K562 (cell line): ENCODE data around the gene DPP10. TPM values are rescaled to one million over a fixed set of nuclear protein-coding genes. Genes with fewer than 3 reads are reported as not detected.

Source experiments
- EGR1 ChIP-seq: fragments of 450-650 bp; conservative IDR thresholded peaks from 2 replicates; pipeline ENCODE4 v1.6.1; 2017; ENCODE audit warnings: mild to moderate bottlenecking
- polyA plus RNA-seq, 8 experiments: library from polyadenylated mRNA; depleted of rRNA in 4 of 8; stranded (reverse) in 5 of 8; unstranded in 3 of 8; fragments of >200 nt; fragmentation: Nextera tagmentation in 2 of 8; fragmentation: Illumina TruSeq in 1 of 8; extraction: Ambion mirVana in 2 of 8; extraction: Trizol in 1 of 8; gene quantifications; 2 replicates each; pipeline versions ENCODE4 v1.2.1 to v1.2.3, GENCODE V29; 2011 to 2014; ENCODE audit warnings: inconsistent platforms in 1 of 8, missing spikeins in 1 of 8
- total RNA-seq, 7 experiments: library from RNA; depleted of rRNA in 6 of 7; stranded (reverse); fragments of >200 nt in 6 of 7; fragmentation: Illumina TruSeq in 2 of 7; extraction: Trizol in 2 of 7; gene quantifications; 2 replicates each; pipeline versions ENCODE4 v1.2.1 to v1.2.3, GENCODE V29; 2011 to 2021; ENCODE audit warnings: low replicate concordance in 1 of 7
- TF ChIP-seq, protein P1 (sequence below): fragments of 250-450 bp; sonication (Bioruptor Pico); IDR thresholded peaks from 2 replicates; pipeline ENCODE4 v1.4.0; 2020; ENCODE audit warnings: mild to moderate bottlenecking, moderate library complexity
- TF ChIP-seq, protein P2 (sequence below), 2 experiments: IDR thresholded peaks; 2 replicates each; pipeline ENCODE4 v1.6.1; 2012; ENCODE audit warnings: improper control_type of control experiment in 2 of 2, low read depth in 2 of 2, low read length in 2 of 2, borderline replicate concordance in 1 of 2
- TF ChIP-seq, protein P3 (sequence below): fragments of 250-450 bp; sonication (Bioruptor Pico); IDR thresholded peaks from 2 replicates; pipeline ENCODE4 v1.4.0; 2020; ENCODE audit warnings: mild to moderate bottlenecking

Gene DPP10
- total and polyA plus RNA-seq, 9 of the 15 experiments (the other 6 are each of a cell fraction or from before 2014, with no cell fraction given) = not detected

DNA sequence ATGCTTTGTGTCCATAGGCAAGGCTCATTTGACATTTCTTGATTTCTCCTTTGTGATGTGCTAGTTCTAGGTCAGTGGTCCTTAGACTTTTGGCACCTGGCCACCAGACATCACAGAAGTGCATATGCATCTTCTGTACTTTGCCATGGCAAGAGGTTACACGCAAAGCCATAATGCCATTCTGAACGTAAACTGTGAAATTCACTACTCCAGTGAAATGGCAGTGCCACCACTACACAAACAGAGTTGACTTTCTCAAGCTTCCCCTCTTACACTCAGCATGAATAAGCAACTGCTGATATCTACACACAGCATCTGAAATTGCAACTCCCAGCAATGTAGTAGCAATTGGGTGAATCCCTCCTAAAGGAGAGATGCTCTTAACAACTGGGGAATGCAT, 729.3 kb downstream of the DPP10 start (continued):
- TF ChIP-seq, protein P1, sequence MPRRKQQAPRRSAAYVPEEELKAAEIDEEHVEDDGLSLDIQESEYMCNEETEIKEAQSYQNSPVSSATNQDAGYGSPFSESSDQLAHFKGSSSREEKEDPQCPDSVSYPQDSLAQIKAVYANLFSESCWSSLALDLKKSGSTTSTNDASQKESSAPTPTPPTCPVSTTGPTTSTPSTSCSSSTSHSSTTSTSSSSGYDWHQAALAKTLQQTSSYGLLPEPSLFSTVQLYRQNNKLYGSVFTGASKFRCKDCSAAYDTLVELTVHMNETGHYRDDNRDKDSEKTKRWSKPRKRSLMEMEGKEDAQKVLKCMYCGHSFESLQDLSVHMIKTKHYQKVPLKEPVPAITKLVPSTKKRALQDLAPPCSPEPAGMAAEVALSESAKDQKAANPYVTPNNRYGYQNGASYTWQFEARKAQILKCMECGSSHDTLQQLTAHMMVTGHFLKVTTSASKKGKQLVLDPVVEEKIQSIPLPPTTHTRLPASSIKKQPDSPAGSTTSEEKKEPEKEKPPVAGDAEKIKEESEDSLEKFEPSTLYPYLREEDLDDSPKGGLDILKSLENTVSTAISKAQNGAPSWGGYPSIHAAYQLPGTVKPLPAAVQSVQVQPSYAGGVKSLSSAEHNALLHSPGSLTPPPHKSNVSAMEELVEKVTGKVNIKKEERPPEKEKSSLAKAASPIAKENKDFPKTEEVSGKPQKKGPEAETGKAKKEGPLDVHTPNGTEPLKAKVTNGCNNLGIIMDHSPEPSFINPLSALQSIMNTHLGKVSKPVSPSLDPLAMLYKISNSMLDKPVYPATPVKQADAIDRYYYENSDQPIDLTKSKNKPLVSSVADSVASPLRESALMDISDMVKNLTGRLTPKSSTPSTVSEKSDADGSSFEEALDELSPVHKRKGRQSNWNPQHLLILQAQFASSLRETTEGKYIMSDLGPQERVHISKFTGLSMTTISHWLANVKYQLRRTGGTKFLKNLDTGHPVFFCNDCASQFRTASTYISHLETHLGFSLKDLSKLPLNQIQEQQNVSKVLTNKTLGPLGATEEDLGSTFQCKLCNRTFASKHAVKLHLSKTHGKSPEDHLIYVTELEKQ (CRISPR knock-in tag) = no peak
- no peak for TF ChIP-seq EGR1
- TF ChIP-seq, protein P2, sequence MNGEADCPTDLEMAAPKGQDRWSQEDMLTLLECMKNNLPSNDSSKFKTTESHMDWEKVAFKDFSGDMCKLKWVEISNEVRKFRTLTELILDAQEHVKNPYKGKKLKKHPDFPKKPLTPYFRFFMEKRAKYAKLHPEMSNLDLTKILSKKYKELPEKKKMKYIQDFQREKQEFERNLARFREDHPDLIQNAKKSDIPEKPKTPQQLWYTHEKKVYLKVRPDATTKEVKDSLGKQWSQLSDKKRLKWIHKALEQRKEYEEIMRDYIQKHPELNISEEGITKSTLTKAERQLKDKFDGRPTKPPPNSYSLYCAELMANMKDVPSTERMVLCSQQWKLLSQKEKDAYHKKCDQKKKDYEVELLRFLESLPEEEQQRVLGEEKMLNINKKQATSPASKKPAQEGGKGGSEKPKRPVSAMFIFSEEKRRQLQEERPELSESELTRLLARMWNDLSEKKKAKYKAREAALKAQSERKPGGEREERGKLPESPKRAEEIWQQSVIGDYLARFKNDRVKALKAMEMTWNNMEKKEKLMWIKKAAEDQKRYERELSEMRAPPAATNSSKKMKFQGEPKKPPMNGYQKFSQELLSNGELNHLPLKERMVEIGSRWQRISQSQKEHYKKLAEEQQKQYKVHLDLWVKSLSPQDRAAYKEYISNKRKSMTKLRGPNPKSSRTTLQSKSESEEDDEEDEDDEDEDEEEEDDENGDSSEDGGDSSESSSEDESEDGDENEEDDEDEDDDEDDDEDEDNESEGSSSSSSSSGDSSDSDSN (IDR thresholded peaks at IDR 0.05; ENCODE audit: borderline replicate concordance in 1 of 2, low read depth in 2 of 2, low read length in 2 of 2) = no peak
- TF ChIP-seq, protein P3, sequence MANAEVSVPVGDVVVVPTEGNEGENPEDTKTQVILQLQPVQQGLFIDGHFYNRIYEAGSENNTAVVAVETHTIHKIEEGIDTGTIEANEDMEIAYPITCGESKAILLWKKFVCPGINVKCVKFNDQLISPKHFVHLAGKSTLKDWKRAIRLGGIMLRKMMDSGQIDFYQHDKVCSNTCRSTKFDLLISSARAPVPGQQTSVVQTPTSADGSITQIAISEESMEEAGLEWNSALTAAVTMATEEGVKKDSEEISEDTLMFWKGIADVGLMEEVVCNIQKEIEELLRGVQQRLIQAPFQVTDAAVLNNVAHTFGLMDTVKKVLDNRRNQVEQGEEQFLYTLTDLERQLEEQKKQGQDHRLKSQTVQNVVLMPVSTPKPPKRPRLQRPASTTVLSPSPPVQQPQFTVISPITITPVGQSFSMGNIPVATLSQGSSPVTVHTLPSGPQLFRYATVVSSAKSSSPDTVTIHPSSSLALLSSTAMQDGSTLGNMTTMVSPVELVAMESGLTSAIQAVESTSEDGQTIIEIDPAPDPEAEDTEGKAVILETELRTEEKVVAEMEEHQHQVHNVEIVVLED (CRISPR knock-in tag) = no peak
